ENCODE measurements around the gene TRAM2. TPM values are rescaled to one million over a fixed set of nuclear protein-coding genes. Genes with fewer than 3 reads are reported as not detected.

The TRAM2 gene
- total RNA-seq, 6 experiments from 2014 or later = 191 to 235 (median 215) TPM

DNA sequence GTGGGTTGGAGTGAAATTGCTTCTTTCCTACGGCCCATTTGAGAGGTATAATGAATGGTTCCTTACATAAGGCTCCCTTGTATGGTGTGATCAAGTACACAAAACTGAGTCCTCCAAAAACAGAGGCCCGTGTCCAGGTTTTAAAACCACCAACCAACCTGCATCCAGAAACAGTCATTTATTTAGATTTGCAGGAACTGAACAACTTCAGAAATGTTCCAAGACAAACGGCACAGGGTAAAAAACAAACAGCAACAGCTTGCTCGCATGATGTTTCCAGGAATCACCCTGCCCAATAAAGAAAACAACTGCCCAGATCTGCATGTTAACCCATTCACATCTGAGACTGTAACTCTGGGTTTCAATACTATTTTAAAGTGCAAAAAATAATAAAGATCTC, 40.2 kb upstream of the TRAM2 start:
- Mint-ChIP-seq H3K4me3 (no peak overlapping the region), H3K27ac (peak overlapping the region; percentile 13; the same call in 1 of the 2 replicates), H3K36me3 (ENCODE audit: low read depth) (no peaks in the 10 kb centered on the region), H3K27me3 (ENCODE audit: insufficient read depth) (no peaks in the 10 kb centered on the region; the same call in 1 of the 2 replicates), H3K4me1 (ENCODE audit: low read depth) (peaks cover 63% of the 10 kb centered on the region), H3K9me3 (no peaks in the 10 kb centered on the region)
- DNase-seq = no peak
- TF ChIP-seq, protein P1, sequence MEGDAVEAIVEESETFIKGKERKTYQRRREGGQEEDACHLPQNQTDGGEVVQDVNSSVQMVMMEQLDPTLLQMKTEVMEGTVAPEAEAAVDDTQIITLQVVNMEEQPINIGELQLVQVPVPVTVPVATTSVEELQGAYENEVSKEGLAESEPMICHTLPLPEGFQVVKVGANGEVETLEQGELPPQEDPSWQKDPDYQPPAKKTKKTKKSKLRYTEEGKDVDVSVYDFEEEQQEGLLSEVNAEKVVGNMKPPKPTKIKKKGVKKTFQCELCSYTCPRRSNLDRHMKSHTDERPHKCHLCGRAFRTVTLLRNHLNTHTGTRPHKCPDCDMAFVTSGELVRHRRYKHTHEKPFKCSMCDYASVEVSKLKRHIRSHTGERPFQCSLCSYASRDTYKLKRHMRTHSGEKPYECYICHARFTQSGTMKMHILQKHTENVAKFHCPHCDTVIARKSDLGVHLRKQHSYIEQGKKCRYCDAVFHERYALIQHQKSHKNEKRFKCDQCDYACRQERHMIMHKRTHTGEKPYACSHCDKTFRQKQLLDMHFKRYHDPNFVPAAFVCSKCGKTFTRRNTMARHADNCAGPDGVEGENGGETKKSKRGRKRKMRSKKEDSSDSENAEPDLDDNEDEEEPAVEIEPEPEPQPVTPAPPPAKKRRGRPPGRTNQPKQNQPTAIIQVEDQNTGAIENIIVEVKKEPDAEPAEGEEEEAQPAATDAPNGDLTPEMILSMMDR (IDR thresholded peaks at IDR 0.05) = no peak

DNA sequence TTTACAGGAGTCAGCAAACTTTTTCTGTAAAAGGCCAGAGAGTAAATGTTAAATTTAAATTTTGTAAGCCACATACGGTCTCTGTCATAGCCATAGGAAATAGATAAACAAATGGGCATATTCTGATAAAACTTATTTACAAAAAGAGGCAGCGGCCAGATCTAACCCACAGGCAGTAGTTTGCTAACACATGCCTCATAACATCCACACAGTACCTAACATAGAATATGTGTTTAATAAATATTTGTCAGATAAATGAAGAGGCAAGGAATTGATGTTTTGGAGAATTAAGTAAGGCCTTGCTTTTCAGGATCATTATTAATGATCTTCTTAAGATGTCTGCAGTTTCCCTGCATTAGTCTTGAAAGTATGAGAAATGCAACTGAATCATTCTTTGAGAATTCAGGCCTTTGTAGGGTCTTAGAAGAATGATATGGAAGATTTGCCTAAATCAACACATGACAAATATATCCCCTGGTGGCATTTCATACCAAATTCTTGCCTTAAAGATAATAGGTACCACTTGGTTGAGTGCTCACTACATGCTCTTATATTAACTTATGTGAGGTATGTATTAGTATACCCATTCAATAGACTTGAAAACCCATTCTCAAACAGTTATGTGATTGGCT, 39.3 kb upstream of the TRAM2 start:
- H3K27ac Mint-ChIP-seq = peak overlapping the region; percentile 50; the same call in 1 of the 2 replicates
- no peaks in the 10 kb centered on the region for H3K36me3 Mint-ChIP-seq (ENCODE audit: low read depth)
- H3K4me3 Mint-ChIP-seq = no peak overlapping the region
- H3K27me3 Mint-ChIP-seq (ENCODE audit: insufficient read depth) = no peaks in the 10 kb centered on the region; the same call in 1 of the 2 replicates
- TF ChIP-seq, protein P1 (IDR thresholded peaks at IDR 0.05) = no peak
- DNase-seq = no peak
- no peaks in the 10 kb centered on the region for H3K9me3 Mint-ChIP-seq
- H3K4me1 Mint-ChIP-seq (ENCODE audit: low read depth) = peaks cover 72% of the 10 kb centered on the region

DNA sequence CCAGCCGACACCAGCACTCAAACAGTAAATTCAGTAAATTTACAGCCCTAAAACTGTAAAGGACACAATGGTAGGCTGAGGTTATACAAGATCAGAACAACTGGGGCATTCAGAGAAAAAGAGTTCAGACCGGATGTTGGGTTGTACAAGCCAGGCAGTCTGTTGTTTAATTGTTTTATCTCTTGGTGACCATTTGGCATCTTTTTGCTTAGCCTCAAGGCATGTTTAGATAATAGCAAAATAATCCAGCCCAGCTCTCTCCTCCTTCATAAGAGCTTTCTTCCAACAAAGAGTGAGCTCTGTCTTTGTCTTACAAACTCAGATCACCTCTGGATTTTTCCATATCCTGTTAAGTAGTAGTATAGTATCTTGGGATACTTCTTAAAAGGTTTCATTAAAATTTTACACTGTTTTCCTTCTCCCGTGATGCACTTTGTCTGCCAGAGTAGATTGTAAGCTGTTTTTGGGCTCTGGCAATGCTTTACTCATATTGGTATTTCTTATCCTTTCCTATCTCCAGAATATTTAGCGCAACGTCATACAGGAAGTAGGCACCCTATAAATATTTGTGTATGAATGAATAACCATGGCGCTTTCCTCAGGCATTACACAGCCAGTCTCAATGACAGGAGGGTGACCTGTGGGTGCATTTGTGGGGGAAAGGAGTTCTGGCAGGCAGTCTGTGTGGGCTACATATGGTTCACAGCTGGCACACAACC, 35.6 kb upstream of the TRAM2 start:
- DNase-seq = peak; percentile 89
- Mint-ChIP-seq H3K4me3 (peak overlapping the region; percentile 58), H3K27me3 (ENCODE audit: insufficient read depth) (no peaks in the 10 kb centered on the region; the same call in none of the 2 replicates), H3K36me3 (ENCODE audit: low read depth) (peaks cover 16% of the 10 kb centered on the region), H3K4me1 (ENCODE audit: low read depth) (peaks cover 79% of the 10 kb centered on the region), H3K9me3 (peaks cover 12% of the 10 kb centered on the region; the same call in 1 of the 2 replicates), H3K27ac (peak overlapping the region; percentile 97)
- TF ChIP-seq, protein P1 (IDR thresholded peaks at IDR 0.05) = no peak

DNA sequence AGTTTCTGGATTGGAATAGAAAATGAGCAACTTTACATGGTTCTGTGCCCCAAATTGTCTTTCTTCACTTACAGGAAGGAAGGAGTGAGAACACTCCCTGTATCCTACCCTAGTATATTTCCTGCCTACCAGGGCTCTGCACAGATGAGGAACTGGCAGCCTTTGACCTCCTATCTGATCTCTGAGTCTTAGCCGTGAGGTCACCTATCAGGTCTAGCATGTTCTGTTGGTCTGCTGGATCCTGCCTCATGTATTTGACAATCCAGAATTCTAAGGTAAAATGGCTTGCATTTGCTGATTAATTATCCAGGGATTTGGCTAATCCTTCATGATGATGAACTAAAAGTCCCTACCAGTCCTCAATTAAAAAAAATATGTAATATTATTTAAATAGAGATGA, 35.0 kb upstream of the TRAM2 start:
- H3K36me3 Mint-ChIP-seq (ENCODE audit: low read depth) = peaks cover 16% of the 10 kb centered on the region
- TF ChIP-seq, protein P1 (IDR thresholded peaks at IDR 0.05) = no peak
- DNase-seq = no peak
- H3K27ac Mint-ChIP-seq = peak overlapping the region; percentile 97
- H3K9me3 Mint-ChIP-seq = peaks cover 12% of the 10 kb centered on the region; the same call in 1 of the 2 replicates
- peaks cover 76% of the 10 kb centered on the region for H3K4me1 Mint-ChIP-seq (ENCODE audit: low read depth)
- H3K27me3 Mint-ChIP-seq (ENCODE audit: insufficient read depth) = no peaks in the 10 kb centered on the region; the same call in none of the 2 replicates
- H3K4me3 Mint-ChIP-seq = no peak overlapping the region; the same call in 1 of the 2 replicates

DNA sequence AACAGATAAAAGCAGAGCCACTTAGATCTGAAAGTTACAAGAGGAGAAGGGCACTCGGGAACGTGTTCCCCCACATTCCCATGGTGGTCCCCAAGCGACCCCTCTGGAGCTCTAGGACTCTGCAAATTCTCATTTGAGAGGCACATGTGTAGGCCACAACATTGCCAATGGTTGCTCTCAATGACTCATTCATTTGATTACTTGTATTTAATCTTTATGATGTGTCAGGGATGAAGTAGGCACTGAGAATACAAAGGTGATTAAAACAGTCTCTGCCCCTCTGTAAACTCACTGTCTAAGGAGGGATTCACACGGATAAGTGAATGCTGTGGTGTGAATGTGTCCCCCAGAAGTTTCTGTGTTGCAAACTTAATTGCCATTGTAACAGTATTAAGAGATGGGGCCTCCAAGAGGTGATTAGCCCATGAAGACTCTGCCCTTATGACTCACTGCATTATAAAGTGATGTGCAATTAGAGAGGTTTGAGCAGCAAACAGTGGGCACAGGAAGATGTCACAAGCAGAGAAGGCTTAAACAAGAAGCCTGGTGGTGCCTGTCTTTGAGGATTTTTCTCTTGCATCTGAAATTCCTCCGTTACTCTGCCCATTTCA, 34.0 kb upstream of the TRAM2 start:
- H3K9me3 Mint-ChIP-seq = peaks cover 12% of the 10 kb centered on the region; the same call in 1 of the 2 replicates

More for the DNA sequence above, 34.0 kb upstream of the TRAM2 start:
- no peaks in the 10 kb centered on the region; the same call in none of the 2 replicates for H3K27me3 Mint-ChIP-seq (ENCODE audit: insufficient read depth)
- peak; percentile 67 for DNase-seq
- peaks cover 76% of the 10 kb centered on the region for H3K4me1 Mint-ChIP-seq (ENCODE audit: low read depth)
- H3K27ac Mint-ChIP-seq = peak overlapping the region; percentile 97
- H3K36me3 Mint-ChIP-seq (ENCODE audit: low read depth) = peaks cover 16% of the 10 kb centered on the region
- H3K4me3 Mint-ChIP-seq = peak overlapping the region; percentile 23; the same call in 1 of the 2 replicates
- TF ChIP-seq, protein P1 (IDR thresholded peaks at IDR 0.05) = no peak

Measured in HFFc6 (cell line).